ENCODE data around the gene AKAP17A. TPM values are rescaled to one million over a fixed set of nuclear protein-coding genes. Genes with fewer than 3 reads are reported as not detected.

The AKAP17A gene
- total and polyA plus RNA-seq, 2 donors (not counting 1 experiment from before 2014, with no cell fraction given) = 9.3 to 17.8 TPM

DNA sequence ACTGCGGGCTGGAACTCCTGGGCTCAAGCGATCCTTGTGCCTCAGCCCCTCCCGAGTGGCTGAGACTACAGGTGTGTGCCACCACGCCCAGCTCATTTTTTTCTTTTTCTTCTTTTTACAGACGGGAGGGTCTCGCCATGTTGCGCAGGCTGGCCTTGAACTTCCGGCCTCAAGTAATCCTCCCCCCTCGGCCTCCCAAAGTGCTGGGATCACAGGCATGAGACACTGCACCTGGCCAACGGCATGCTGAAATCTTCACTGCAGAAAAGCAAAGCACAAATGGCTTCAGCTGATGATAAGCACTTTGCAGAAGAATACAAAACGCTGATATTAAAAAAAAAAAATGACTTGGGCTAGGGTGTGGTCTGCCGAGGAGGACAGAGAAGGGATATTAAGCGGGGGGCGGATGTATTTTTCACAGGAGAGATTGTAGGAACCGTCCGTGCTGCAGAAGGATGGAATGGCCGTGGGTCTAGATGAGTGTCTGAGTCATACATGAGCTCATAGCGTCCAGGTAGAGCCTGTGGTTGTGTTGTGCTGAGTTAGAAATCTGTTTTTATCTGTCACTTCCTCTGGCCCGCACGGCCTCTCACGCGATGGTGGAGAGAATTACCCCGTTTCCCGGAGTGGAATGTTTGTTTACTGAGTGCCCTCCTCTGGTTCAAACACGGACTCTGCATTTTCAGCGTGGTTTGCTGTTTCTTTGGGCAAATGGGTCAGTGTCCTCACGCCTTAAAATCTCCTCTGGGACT is 8.5 kb upstream of the AKAP17A start:
- peak in 1 of 2 donors; percentile 25 for DNase-seq (ENCODE audit: low read depth in 2 of 2)

DNA sequence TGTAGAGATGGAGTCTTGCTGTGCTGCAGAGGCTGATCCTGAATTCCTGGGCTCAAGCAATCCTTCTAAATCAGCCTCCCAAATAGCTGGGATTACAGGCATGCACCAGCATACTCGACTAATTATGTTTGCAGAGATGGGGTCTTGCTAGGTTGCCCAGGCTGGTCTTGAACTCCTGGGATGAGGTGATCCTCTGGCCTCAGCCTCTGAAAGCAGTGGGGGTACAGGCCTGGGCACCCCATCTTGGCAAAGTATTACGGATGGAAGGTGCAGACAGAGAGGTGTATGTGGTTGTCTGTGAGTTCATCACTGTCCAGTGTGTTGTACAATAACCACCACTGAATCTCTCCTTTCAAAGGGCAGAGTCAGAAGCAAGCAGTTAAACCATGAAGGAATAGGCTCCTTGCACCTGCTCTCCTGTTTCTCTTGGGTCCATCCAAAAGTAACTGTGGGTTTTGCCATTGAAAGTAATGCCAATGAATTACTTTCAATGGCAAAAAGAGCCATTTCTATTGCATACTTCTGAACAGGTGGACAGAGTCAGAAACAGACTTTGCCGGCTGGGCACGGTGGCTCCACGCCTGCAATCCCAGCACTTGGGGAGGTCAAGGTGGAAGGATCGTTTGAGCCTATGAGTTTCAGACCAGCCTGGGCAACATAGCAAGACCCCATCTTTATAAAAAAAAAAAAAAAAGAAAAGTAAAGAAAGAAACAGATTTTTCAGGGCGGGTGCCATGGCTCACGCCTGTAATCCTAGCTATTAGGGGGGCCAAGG is 7.0 kb upstream of the AKAP17A start:
- Histone ChIP-seq H3K27me3 (ENCODE audit: control insufficient read depth, insufficient read depth, low read length) (no peaks in the 10 kb centered on the region), H3K27ac (ENCODE audit: insufficient read depth, low read length) (no peak overlapping the region), H4K20me1 (ENCODE audit: control insufficient read depth, extremely low read depth, insufficient read depth, low read length) (no peaks in the 10 kb centered on the region), H3K4me2 (ENCODE audit: extremely low read depth, insufficient read depth, low read length) (no peak overlapping the region), H3K9me3 (ENCODE audit: control insufficient read depth, insufficient read depth, low read depth, low read length) (no peaks in the 10 kb centered on the region), H3K4me1 (ENCODE audit: control insufficient read depth, extremely low read depth, insufficient read depth, low read length) (no peaks in the 10 kb centered on the region), H3K79me2 (ENCODE audit: control insufficient read depth, insufficient read depth, low read length) (no peaks in the 10 kb centered on the region), H3K4me3 (replicated peaks in 1 of 4; ENCODE audit: control extremely low read depth in 1 of 4, insufficient read depth in 1 of 4, low read depth in 3 of 4, low read length in 4 of 4) (no peak overlapping the region), H3K36me3 (ENCODE audit: control insufficient read depth, insufficient read depth, low read length) (no peaks in the 10 kb centered on the region), H2AFZ (ENCODE audit: low read length) (no peak overlapping the region), H3K9ac (ENCODE audit: insufficient read depth, low read length) (no peak overlapping the region)
- no peak for TF ChIP-seq EZH2 (IDR thresholded peaks at IDR 0.05; ENCODE audit: low read length, missing control alignments)
- TF ChIP-seq, protein P1, sequence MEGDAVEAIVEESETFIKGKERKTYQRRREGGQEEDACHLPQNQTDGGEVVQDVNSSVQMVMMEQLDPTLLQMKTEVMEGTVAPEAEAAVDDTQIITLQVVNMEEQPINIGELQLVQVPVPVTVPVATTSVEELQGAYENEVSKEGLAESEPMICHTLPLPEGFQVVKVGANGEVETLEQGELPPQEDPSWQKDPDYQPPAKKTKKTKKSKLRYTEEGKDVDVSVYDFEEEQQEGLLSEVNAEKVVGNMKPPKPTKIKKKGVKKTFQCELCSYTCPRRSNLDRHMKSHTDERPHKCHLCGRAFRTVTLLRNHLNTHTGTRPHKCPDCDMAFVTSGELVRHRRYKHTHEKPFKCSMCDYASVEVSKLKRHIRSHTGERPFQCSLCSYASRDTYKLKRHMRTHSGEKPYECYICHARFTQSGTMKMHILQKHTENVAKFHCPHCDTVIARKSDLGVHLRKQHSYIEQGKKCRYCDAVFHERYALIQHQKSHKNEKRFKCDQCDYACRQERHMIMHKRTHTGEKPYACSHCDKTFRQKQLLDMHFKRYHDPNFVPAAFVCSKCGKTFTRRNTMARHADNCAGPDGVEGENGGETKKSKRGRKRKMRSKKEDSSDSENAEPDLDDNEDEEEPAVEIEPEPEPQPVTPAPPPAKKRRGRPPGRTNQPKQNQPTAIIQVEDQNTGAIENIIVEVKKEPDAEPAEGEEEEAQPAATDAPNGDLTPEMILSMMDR (conservative IDR thresholded peaks at IDR 0.05 in 1 of 2, IDR thresholded peaks at IDR 0.05 in 1 of 2; ENCODE audit: low read depth in 1 of 2, low read length in 2 of 2) = no peak
- no peak for DNase-seq (ENCODE audit: low read depth in 2 of 2)

More for the DNA sequence above, 8.5 kb upstream of the AKAP17A start:
- H3K9me3 ChIP-seq (ENCODE audit: control insufficient read depth, insufficient read depth, low read depth, low read length) = no peaks in the 10 kb centered on the region
- no peaks in the 10 kb centered on the region for H3K27me3 ChIP-seq (ENCODE audit: control insufficient read depth, insufficient read depth, low read length)
- no peak overlapping the region for H3K4me3 ChIP-seq (replicated peaks in 1 of 4; ENCODE audit: control extremely low read depth in 1 of 4, insufficient read depth in 1 of 4, low read depth in 3 of 4, low read length in 4 of 4)
- no peaks in the 10 kb centered on the region for H3K79me2 ChIP-seq (ENCODE audit: control insufficient read depth, insufficient read depth, low read length)
- TF ChIP-seq, protein P1 (conservative IDR thresholded peaks at IDR 0.05 in 1 of 2, IDR thresholded peaks at IDR 0.05 in 1 of 2; ENCODE audit: low read depth in 1 of 2, low read length in 2 of 2) = no peak
- no peak for TF ChIP-seq EZH2 (IDR thresholded peaks at IDR 0.05; ENCODE audit: low read length, missing control alignments)
- H3K27ac ChIP-seq (ENCODE audit: insufficient read depth, low read length) = no peak overlapping the region
- no peak overlapping the region for H3K4me2 ChIP-seq (ENCODE audit: extremely low read depth, insufficient read depth, low read length)
- H3K4me1 ChIP-seq (ENCODE audit: control insufficient read depth, extremely low read depth, insufficient read depth, low read length) = no peaks in the 10 kb centered on the region
- H2AFZ ChIP-seq (ENCODE audit: low read length) = no peak overlapping the region
- H4K20me1 ChIP-seq (ENCODE audit: control insufficient read depth, extremely low read depth, insufficient read depth, low read length) = no peaks in the 10 kb centered on the region
- H3K36me3 ChIP-seq (ENCODE audit: control insufficient read depth, insufficient read depth, low read length) = no peaks in the 10 kb centered on the region
- no peak overlapping the region for H3K9ac ChIP-seq (ENCODE audit: insufficient read depth, low read length)

DNA sequence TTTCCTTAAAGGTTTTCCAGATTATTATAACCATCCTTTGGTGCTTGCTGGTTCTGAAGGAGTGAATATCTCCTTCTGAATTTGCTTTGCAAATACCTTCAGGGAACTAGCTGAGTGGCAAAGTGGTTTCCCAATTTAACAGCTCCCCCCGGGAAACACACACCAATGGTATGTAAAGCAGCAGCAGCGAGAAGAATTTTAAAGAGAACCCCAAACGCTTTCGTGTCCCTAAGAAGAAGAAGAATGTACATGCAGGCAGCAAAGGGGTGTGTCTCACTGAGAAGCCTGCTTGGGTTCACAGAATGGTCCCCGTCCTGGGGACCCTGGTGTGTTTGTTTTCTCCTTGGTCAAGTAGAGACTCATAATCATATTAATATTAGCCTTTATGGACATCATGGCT is 4.2 kb upstream of the AKAP17A start:
- H3K36me3 ChIP-seq (ENCODE audit: control insufficient read depth, insufficient read depth, low read length) = no peaks in the 10 kb centered on the region
- H3K4me3 ChIP-seq (replicated peaks in 1 of 4; ENCODE audit: control extremely low read depth in 1 of 4, insufficient read depth in 1 of 4, low read depth in 3 of 4, low read length in 4 of 4) = no peak overlapping the region
- H3K4me1 ChIP-seq (ENCODE audit: control insufficient read depth, extremely low read depth, insufficient read depth, low read length) = no peaks in the 10 kb centered on the region
- no peaks in the 10 kb centered on the region for H3K9me3 ChIP-seq (ENCODE audit: control insufficient read depth, insufficient read depth, low read depth, low read length)
- H3K27me3 ChIP-seq (ENCODE audit: control insufficient read depth, insufficient read depth, low read length) = no peaks in the 10 kb centered on the region
- H3K9ac ChIP-seq (ENCODE audit: insufficient read depth, low read length) = no peak overlapping the region
- H3K79me2 ChIP-seq (ENCODE audit: control insufficient read depth, insufficient read depth, low read length) = peaks cover 5% of the 10 kb centered on the region
- H3K27ac ChIP-seq (ENCODE audit: insufficient read depth, low read length) = no peak overlapping the region
- TF ChIP-seq EZH2 (IDR thresholded peaks at IDR 0.05; ENCODE audit: low read length, missing control alignments) = no peak
- TF ChIP-seq, protein P1 (conservative IDR thresholded peaks at IDR 0.05 in 1 of 2, IDR thresholded peaks at IDR 0.05 in 1 of 2; ENCODE audit: low read depth in 1 of 2, low read length in 2 of 2) = no peak
- no peak overlapping the region for H2AFZ ChIP-seq (ENCODE audit: low read length)
- no peak for DNase-seq (ENCODE audit: low read depth in 2 of 2)
- no peaks in the 10 kb centered on the region for H4K20me1 ChIP-seq (ENCODE audit: control insufficient read depth, extremely low read depth, insufficient read depth, low read length)
- no peak overlapping the region for H3K4me2 ChIP-seq (ENCODE audit: extremely low read depth, insufficient read depth, low read length)

All from fibroblast of lung (primary cell).